PC-3 (cell line): ENCODE results near the gene ADAM23.

ENCODE experiments used
- EZH2 ChIP-seq: fragments of 300-600 bp; sonication (generic); IDR thresholded peaks from one replicate; pipeline ENCODE4 v1.6.1; 2017; ENCODE audit warnings: antibody characterized with exemption, mild to moderate bottlenecking, low read length; ENCODE audit not compliant: unreplicated experiment
- EZH2phosphoT487 ChIP-seq: fragments of 300-600 bp; sonication (generic); IDR thresholded peaks from 2 replicates; pipeline ENCODE4 v1.6.1; 2018; ENCODE audit warnings: mild to moderate bottlenecking, antibody characterized with exemption, low read length, borderline replicate concordance
- TF ChIP-seq, protein P1 (sequence below): fragments of 300-600 bp; sonication (generic); conservative IDR thresholded peaks from 2 replicates; pipeline ENCODE4 v1.5.1; 2017; ENCODE audit warnings: antibody characterized with exemption, low read depth, mild to moderate bottlenecking, low read length

DNA sequence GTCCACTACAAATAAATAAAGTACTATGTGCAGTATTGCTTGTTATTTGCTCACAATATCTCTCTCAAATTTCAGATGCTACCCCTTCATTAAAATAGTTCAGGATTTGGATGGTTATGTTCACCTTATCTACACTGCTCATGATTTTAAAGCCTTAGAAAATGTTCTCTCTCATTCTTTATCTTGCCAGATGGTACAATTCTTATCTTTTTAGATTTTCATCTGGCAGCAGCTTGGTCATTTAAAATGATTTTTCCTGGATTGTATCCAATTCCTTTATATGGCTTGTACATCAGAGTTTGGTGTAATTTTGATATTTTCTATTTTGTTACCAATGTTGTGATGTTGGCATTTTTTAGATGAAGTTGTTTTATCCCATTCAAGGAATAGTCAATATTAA, 10.1 kb upstream of the ADAM23 start:
- TF ChIP-seq, protein P1, sequence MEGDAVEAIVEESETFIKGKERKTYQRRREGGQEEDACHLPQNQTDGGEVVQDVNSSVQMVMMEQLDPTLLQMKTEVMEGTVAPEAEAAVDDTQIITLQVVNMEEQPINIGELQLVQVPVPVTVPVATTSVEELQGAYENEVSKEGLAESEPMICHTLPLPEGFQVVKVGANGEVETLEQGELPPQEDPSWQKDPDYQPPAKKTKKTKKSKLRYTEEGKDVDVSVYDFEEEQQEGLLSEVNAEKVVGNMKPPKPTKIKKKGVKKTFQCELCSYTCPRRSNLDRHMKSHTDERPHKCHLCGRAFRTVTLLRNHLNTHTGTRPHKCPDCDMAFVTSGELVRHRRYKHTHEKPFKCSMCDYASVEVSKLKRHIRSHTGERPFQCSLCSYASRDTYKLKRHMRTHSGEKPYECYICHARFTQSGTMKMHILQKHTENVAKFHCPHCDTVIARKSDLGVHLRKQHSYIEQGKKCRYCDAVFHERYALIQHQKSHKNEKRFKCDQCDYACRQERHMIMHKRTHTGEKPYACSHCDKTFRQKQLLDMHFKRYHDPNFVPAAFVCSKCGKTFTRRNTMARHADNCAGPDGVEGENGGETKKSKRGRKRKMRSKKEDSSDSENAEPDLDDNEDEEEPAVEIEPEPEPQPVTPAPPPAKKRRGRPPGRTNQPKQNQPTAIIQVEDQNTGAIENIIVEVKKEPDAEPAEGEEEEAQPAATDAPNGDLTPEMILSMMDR: no peak
- TF ChIP-seq EZH2 (no peak), EZH2phosphoT487 (no peak)
